ENCODE data around the gene RFWD3.
"Not testable (repeated sequence)": the region's sequence is repeated elsewhere in the genome, so short reads cannot be mapped to it uniquely, and the experiment has no call there.

The RFWD3 gene

DNA sequence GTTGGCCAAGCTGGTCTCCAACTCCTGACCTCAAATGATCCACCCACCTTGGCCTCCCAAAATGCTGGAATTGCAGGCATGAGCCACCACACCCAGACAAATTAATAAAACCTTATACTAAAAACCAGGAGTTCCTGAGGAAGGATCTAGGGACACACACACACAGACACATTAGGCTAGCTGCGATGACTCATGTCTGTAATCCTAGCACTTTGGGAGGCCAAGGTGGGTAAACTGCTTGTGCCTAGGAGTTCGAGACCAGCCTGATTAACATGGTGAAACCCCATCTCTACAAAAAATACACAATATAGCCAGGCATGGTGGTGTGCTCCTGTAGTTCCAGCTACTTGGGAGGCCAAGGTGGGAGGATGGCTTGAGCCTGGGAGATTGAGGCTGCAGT lies 13.8 kb downstream of the RFWD3 start:
- not testable (repeated sequence) for H3K27me3 Mint-ChIP-seq; DNase-seq; ATAC-seq (replicated peaks); H3K9me3 Mint-ChIP-seq; H3K4me3 Mint-ChIP-seq
- Mint-ChIP-seq H3K36me3 (peaks cover 28 to 41% of the 10 kb centered on the region in 2 donors), H3K4me1 (peaks cover 19 to 43% of the 10 kb centered on the region in 2 donors), H3K27ac (peak overlapping the region; percentile 44)

DNA sequence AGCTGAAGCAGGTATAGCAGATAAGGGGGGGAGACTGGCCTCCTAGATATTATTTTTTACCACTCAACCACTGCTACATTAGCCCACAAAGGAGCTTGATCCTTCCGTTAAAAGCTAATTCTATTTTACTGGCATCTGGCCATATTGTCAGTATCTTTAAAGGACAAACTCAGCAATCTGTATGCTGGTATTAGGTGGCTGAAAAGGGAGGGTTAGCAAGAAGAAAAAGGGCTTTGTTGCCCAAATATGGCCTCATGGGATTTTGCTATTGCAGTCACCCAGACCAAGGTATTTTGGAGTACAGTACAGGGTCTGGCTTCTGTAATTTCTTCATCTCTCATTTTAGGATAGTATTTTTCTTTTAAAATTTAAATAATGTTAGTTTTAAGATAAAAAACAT lies 14.4 kb downstream of the RFWD3 start:
- Mint-ChIP-seq H3K4me1 (peaks cover 18 to 38% of the 10 kb centered on the region in 2 donors), H3K9me3 (no peaks in the 10 kb centered on the region), H3K36me3 (peaks cover 28 to 43% of the 10 kb centered on the region in 2 donors), H3K4me3 (no peak overlapping the region), H3K27ac (no peak overlapping the region), H3K27me3 (no peaks in the 10 kb centered on the region)
- ATAC-seq (replicated peaks) (no peak), DNase-seq (no peak)

DNA sequence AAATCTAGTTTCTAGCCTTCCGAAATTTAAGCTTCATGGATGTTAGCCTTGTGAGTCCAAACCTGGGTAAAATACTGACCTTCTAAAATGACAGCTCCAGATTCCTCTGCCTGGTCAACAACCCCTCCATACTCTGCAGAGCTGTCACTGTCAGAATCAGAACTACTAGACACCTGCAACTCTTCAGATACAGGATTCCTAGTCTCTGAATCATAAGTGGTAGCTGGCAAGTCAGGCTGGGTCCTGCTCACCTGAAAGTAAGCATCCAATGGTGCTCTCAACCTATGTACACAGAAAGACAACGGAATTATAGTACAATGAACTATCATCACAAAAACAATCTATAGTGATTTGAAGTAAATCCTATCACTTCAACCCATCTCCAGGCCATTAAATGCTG lies 14.8 kb downstream of the RFWD3 start:
- Mint-ChIP-seq H3K9me3 (no peaks in the 10 kb centered on the region), H3K4me1 (peaks cover 18 to 38% of the 10 kb centered on the region in 2 donors), H3K36me3 (peaks cover 27 to 44% of the 10 kb centered on the region in 2 donors), H3K27me3 (no peaks in the 10 kb centered on the region), H3K4me3 (no peak overlapping the region), H3K27ac (peak overlapping the region; percentile 75)
- ATAC-seq (replicated peaks) (no peak), DNase-seq (no peak)

DNA sequence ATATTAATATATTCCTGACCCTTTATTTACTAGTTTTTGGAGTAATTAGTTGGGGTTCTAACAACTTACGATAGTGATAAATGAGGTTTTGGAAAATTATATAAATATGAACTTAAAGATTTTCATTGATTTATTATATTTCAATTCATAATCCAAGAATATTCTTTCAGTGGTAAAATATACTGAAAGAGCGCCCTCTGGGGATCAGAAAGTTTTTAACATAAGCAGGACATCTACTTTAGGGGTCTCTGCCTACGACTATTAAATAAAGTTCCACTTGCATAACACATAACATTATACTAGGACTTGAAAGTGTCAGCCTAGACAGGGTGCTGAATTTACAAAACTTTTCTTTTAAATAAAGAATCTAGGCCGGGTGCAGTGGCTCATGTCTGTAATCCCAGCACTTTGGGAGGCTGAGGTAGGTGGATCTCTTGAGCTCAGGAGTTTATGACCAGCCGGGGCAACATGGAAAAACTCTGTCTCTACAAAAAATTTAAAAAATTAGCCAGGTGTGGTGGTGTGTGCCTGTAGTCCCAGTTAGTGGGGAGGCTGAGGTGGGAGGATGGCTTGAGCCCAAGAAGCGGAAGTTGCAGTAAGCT lies 15.6 kb downstream of the RFWD3 start:
- DNase-seq, result no peak
- Mint-ChIP-seq H3K27me3 (no peaks in the 10 kb centered on the region), H3K4me3 (no peak overlapping the region), H3K9me3 (no peaks in the 10 kb centered on the region), H3K27ac (no peak overlapping the region), H3K36me3 (peaks cover 27 to 46% of the 10 kb centered on the region in 2 donors), H3K4me1 (peaks cover 18 to 38% of the 10 kb centered on the region in 2 donors)
- no peak for ATAC-seq (replicated peaks)

DNA sequence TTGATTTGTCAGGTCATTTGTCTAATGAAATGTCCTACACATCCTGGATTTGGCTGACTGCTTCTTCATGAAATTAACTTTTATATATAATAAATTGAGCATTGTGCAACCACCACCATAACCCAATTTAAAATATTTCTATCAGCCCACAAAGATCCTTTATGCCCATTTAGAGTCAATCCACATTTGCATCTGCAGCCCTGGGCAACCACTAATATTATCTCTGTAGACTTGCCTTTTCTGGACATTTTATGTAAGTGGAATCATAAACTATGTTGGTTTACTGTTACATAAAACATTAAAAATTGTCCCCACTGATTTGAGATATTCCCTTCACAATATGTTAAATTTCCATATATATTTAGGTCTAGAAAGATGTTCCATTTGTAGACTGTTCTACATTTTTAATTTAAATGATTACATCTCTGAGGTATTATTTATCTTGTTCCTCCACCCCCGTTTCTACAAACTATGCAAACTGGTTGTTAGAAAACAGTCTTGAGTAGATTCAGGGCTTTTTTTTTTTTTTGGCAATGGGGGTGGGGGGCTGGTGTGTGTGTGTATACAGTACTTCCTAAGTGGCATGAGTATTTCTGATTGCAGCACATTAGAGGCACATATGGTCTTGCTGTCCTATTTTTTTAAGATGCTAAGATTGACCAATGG lies 16.7 kb downstream of the RFWD3 start:
- H3K27ac Mint-ChIP-seq, result no peak overlapping the region
- no peaks in the 10 kb centered on the region for H3K9me3 Mint-ChIP-seq
- peaks cover 23 to 41% of the 10 kb centered on the region in 2 donors for H3K36me3 Mint-ChIP-seq
- H3K4me1 Mint-ChIP-seq, result peaks cover 14 to 29% of the 10 kb centered on the region in 2 donors
- no peak for ATAC-seq (replicated peaks)
- no peak for DNase-seq
- no peaks in the 10 kb centered on the region for H3K27me3 Mint-ChIP-seq
- no peak overlapping the region for H3K4me3 Mint-ChIP-seq

DNA sequence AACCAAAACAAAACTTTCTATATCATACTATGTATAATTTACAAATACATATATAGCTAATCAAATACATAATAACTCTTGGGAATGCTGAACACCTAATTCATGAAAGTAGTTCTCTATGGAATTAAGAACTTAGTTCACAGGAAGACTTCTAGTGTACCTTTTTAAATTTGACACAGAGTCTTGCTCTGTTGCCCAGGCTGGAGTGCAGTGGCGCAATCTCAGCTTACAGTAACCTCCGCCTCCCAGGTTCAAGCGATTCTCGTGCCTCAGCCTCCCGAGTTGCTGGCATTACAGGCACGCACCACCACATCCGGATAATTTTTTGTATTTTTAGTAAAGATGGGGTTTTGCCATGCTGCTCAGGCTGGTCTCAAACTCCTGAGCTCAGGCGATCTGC lies 24.7 kb downstream of the RFWD3 start:
- Mint-ChIP-seq H3K27me3 (no peaks in the 10 kb centered on the region), H3K27ac (no peak overlapping the region), H3K9me3 (no peaks in the 10 kb centered on the region), H3K4me3 (no peak overlapping the region), H3K4me1 (peaks cover 0 to 3% of the 10 kb centered on the region in 2 donors), H3K36me3 (peaks cover 20 to 36% of the 10 kb centered on the region in 2 donors)
- ATAC-seq (replicated peaks) (no peak), DNase-seq (no peak)

DNA sequence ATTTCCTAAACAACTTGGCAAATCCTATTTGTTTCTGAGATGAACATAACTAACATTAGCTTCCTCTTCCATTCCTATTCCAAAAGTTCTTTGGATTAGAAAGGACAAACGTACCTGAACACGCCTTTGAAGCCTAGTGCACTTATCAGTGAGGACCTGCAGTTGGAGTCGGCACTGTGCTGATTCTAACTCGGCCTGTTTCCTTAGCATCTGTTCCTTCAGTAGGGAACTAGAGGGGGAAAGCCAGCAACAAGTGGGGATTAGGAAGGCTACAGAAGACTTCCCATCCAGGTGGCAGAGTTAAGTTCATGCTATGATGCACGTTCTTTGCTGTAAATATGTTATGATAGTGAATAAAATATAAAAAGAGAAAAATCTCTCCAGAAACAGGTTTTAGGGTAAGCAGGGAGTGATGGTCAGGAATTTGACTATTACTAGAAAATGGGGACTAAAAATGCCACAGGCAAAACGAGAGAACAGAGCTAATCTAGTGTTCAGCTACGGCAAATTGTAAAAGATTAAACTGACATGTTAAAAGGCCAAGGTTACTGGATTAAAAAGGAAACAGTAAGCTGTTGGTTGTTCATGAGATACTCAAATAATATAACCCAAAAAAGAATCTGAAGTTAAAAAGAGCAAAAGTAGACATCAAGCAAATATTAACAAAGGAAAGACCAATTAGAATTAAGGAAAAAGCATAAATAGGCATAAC lies 28.8 kb downstream of the RFWD3 start:
- DNase-seq (no peak), ATAC-seq (replicated peaks) (no peak)
- peak overlapping the region; percentile 44 for H3K27ac Mint-ChIP-seq
- no peaks in the 10 kb centered on the region for H3K4me1 Mint-ChIP-seq
- H3K27me3 Mint-ChIP-seq, result no peaks in the 10 kb centered on the region
- H3K36me3 Mint-ChIP-seq, result peaks cover 17 to 29% of the 10 kb centered on the region in 2 donors
- no peaks in the 10 kb centered on the region for H3K9me3 Mint-ChIP-seq
- H3K4me3 Mint-ChIP-seq, result no peak overlapping the region

DNA sequence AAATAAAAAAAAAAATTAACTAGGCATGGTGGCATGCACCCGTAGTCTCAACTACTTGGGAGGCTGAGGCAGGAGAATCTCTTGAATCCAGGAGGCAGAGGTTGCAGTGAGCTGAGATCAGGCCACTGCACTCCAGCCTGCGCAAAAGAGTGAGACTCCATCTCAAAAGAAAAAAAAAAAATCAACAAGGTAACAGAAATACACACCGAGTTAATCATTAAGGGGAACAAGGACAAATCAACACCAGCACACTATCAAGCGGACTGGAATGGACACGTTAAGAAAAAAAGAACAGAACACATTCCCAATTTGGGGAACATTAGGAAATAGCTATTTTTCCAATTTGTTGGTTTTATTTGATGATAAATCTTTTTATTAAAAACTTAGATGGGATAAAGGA lies 31.4 kb downstream of the RFWD3 start:
- Mint-ChIP-seq H3K4me1 (no peaks in the 10 kb centered on the region), H3K27me3 (no peaks in the 10 kb centered on the region), H3K36me3 (peaks cover 19 to 32% of the 10 kb centered on the region in 2 donors), H3K27ac (no peak overlapping the region), H3K4me3 (no peak overlapping the region), H3K9me3 (no peaks in the 10 kb centered on the region)
- DNase-seq, result no peak
- no peak for ATAC-seq (replicated peaks)

DNA sequence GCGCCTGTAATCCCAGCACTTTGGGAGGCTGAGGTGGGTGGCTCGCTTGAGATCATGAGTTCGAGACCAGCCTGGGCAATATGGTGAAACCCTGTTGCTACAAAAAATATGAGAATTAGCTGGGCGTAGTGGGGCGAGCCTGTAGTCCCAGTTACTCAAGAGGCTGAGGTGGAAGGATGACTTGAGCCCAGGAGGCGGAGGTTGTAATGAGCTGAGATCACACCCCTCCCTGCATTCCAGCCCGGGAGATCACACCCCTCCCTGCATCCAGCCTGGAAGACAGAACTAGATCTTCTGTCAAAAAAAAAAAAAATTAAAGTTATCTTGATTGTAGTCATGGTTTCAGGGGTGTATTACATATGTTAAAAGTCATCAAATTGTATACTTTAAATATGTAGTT lies 33.0 kb downstream of the RFWD3 start:
- Mint-ChIP-seq H3K9me3 (no peaks in the 10 kb centered on the region), H3K27me3 (no peaks in the 10 kb centered on the region), H3K4me1 (peaks cover 6 to 15% of the 10 kb centered on the region in 2 donors), H3K4me3 (no peak overlapping the region), H3K36me3 (peaks cover 31 to 44% of the 10 kb centered on the region in 2 donors), H3K27ac (no peak overlapping the region)
- DNase-seq (no peak), ATAC-seq (replicated peaks) (no peak)

DNA sequence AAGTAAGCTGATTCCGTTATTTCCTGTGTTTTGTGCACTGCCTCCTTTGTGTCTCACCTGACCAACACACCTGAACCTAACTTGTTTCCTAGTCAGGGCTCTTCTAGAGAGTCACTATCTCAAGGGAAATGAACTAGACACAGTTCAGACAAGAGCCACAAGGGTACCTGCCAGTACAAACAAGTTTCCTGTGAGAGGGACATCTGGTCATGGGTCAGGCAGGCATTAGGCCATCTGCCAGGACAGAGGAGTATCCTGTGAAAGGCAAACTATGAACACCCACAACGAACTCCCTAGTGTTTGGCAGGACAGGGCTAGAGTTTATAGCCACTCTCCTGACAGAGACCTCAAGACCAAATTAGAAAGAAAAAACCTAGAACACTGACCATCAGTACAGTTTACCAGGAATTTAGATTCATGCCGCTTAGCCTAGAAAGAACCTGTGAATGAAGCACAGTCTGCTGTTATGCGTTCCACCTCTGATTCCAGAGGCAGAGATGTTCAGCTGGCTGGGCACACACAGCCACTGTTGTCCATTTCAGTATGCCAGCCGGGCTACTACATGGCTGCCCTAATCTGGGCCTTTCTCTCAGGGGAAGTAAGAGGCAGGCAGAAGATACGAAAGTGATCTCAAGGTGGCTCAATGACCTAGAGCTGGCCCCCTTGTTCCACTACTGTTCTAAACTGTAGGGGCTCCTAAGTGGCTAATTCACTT lies 39.0 kb downstream of the RFWD3 start:
- Mint-ChIP-seq H3K9me3 (no peaks in the 10 kb centered on the region), H3K27ac (peak overlapping the region; percentile 81), H3K27me3 (no peaks in the 10 kb centered on the region), H3K4me3 (peak overlapping the region; percentile 33 to 55), H3K4me1 (peaks cover 28 to 51% of the 10 kb centered on the region in 2 donors), H3K36me3 (peaks cover 46 to 65% of the 10 kb centered on the region in 2 donors)
- DNase-seq, result no peak
- peak; percentile 21 to 26 for ATAC-seq (replicated peaks)

DNA sequence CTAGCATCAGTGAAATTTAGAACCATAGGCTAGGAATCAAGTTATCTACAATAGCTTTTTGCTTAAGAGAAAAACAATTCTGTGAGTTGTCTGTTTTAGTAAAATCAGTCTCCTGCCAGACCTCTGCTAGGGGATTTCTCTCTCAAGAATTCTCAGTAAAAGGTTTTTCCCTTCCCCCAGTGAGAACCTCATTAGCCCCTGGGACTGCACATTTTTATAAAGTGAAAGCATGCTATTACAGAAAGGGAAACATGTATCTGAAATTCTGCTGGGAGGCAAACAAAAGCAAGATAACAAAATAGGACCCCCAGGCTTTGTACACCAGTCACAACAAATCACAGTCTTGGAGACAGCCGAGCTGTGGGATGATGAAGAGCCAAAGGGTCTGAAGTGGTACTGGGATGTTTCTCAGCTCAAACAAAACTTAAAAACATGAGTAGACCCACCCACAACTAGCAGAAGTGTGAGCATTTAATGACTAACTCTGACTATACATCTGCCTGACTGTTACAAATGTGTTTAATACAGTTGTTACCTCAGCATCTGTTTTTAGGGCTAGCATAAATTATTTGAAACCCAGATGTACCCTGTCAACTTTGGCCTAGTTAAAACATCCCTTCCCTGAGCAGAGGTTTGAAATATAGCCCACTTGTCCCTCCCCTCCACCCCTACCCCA lies 39.8 kb downstream of the RFWD3 start:
- peak overlapping the region; percentile 81 for H3K27ac Mint-ChIP-seq
- H3K9me3 Mint-ChIP-seq, result no peaks in the 10 kb centered on the region
- peaks cover 28 to 51% of the 10 kb centered on the region in 2 donors for H3K4me1 Mint-ChIP-seq
- DNase-seq (peak; percentile 4), ATAC-seq (replicated peaks) (peak; percentile 92 to 93)
- H3K4me3 Mint-ChIP-seq, result peak overlapping the region; percentile 22 to 43
- H3K36me3 Mint-ChIP-seq, result peaks cover 45 to 63% of the 10 kb centered on the region in 2 donors
- H3K27me3 Mint-ChIP-seq, result no peaks in the 10 kb centered on the region

DNA sequence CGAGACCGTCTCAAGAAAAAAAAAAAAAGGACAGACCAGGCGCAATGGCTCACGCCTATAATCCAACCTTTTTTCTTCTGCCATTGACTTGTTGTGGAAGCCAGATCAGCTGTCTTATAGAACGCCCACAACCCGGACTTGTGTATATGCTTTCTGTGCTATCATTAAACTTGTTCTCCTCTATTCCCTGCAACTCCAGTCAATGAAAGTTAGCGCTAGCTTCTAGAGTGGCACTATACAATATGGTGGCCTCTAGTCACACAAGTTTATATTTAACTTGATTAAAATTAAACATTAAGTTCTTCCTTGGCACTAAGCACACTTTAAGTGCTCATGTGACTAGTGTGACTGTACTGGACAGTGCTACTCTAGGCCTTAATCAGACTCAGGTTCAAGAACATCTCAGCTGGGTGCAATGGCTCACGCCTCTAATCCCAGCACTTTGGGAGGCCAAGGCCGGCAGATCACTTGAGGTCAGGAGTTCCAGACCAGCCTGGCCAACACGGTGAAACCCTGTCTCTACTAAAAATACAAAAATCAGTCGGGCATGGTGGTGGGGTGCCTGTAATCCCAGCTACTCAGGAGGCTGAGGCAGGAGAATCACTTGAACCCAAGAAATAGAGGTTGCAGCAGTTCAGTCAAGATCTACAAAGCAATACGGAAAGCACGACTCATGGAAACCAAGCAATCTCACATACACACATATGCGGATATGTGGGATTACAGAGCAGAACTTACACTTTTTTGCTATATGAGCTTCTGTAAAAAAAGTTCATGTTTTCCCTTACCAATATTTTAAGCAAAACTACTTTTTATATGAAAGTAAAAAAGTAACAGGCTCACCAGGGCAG lies 41.0 kb downstream of the RFWD3 start:
- ATAC-seq (replicated peaks), result no peak
- Mint-ChIP-seq H3K27ac (peak overlapping the region; percentile 76), H3K4me3 (no peak overlapping the region), H3K36me3 (peaks cover 50 to 71% of the 10 kb centered on the region in 2 donors), H3K4me1 (peaks cover 28 to 51% of the 10 kb centered on the region in 2 donors), H3K27me3 (no peaks in the 10 kb centered on the region), H3K9me3 (no peaks in the 10 kb centered on the region)
- DNase-seq, result no peak

DNA sequence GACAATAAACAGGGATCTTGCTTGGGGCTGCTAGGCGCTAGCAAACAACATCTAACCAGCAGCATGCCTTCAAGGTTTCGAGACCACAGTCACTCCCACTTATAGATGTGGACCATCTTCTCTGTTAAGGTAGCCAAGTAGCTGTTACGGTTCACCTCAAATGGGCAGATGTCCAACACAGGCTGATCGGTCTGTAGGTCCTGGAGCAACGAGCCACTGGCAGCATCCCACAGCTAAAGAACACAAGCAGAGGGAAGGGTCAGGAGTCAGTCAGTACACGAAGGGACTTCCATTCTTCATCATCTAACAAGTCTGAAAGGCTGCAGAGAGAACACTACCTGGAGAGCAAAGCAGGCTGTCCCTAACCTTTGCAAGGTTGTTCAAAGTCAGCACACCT lies 42.8 kb downstream of the RFWD3 start:
- Mint-ChIP-seq H3K27ac (no peak overlapping the region), H3K9me3 (no peaks in the 10 kb centered on the region), H3K4me3 (no peak overlapping the region), H3K27me3 (no peaks in the 10 kb centered on the region), H3K4me1 (peaks cover 23 to 37% of the 10 kb centered on the region in 2 donors), H3K36me3 (peaks cover 44 to 63% of the 10 kb centered on the region in 2 donors)
- ATAC-seq (replicated peaks), result no peak
- no peak for DNase-seq
